Neural crest cell (in vitro differentiated cells): ENCODE data around the gene RELL1. TPM values are rescaled to one million over a fixed set of nuclear protein-coding genes. Genes with fewer than 3 reads are reported as not detected.

ENCODE experiments used
- DNase-seq: peaks from one replicate; pipeline ENCODE4 v3.0.0; 2021; ENCODE audit warnings: low read depth, mixed read lengths, low spot score
- H3K27ac Mint-ChIP-seq: one replicate; pipeline ENCODE4 v1.8.0; 2021; ENCODE audit warnings: mild to moderate bottlenecking, mixed read lengths; ENCODE audit not compliant: unreplicated experiment
- H3K27me3 Mint-ChIP-seq: 2 replicates; pipeline ENCODE4 v1.8.0; 2021; ENCODE audit warnings: low read depth, mild to moderate bottlenecking, mixed read lengths
- H3K36me3 Mint-ChIP-seq: 2 replicates; pipeline ENCODE4 v1.8.0; 2021; ENCODE audit warnings: low read depth, mild to moderate bottlenecking, mixed read lengths
- H3K4me1 Mint-ChIP-seq: 2 replicates; pipeline ENCODE4 v1.8.0; 2021; ENCODE audit warnings: mixed read lengths
- H3K4me3 Mint-ChIP-seq: one replicate; pipeline ENCODE4 v1.8.0; 2021; ENCODE audit warnings: mild to moderate bottlenecking, mixed read lengths
- H3K9me3 Mint-ChIP-seq: 2 replicates; pipeline ENCODE4 v1.8.0; 2021; ENCODE audit warnings: mixed read lengths
- total RNA-seq: library from RNA; stranded (reverse); gene quantifications from 2 replicates; pipeline ENCODE4 v1.2.1, GENCODE V29; 2021
- TF ChIP-seq, protein P1 (sequence below): fragments of 200-600 bp; sonication (generic); conservative IDR thresholded peaks from 2 replicates; pipeline ENCODE4 v1.5.0; 2021; ENCODE audit warnings: antibody characterized with exemption, mild to moderate bottlenecking

The RELL1 gene
- total RNA-seq, 1 donor from 2014 or later = 30.3 TPM

DNA sequence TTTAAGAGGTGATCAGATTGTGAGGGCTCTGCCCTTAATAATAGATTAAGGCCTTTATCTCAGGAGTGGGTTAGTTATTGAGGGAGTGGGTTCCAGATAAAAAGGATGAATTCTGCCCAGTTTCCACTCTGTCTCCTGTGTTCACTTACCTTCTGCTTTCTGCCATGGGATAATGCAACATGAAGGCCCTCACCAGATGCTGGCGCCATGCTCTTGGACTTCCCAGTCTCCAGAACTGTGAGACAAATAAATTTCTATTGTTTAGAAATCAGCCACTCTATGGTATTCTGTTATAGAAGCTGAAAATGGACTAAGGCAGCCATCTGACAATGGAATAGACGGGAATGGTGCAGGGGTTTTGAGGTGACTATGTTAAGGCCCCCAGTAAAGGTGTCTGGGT, 6.9 kb upstream of the RELL1 start:
- DNase-seq = no peak
- H3K9me3 Mint-ChIP-seq = peaks cover 4% of the 10 kb centered on the region
- H3K27me3 Mint-ChIP-seq = no peaks in the 10 kb centered on the region
- H3K4me3 Mint-ChIP-seq = no peak overlapping the region
- peaks cover 7% of the 10 kb centered on the region for H3K4me1 Mint-ChIP-seq
- no peaks in the 10 kb centered on the region for H3K36me3 Mint-ChIP-seq
- TF ChIP-seq, protein P1, sequence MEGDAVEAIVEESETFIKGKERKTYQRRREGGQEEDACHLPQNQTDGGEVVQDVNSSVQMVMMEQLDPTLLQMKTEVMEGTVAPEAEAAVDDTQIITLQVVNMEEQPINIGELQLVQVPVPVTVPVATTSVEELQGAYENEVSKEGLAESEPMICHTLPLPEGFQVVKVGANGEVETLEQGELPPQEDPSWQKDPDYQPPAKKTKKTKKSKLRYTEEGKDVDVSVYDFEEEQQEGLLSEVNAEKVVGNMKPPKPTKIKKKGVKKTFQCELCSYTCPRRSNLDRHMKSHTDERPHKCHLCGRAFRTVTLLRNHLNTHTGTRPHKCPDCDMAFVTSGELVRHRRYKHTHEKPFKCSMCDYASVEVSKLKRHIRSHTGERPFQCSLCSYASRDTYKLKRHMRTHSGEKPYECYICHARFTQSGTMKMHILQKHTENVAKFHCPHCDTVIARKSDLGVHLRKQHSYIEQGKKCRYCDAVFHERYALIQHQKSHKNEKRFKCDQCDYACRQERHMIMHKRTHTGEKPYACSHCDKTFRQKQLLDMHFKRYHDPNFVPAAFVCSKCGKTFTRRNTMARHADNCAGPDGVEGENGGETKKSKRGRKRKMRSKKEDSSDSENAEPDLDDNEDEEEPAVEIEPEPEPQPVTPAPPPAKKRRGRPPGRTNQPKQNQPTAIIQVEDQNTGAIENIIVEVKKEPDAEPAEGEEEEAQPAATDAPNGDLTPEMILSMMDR = no peak
- H3K27ac Mint-ChIP-seq = no peak overlapping the region

DNA sequence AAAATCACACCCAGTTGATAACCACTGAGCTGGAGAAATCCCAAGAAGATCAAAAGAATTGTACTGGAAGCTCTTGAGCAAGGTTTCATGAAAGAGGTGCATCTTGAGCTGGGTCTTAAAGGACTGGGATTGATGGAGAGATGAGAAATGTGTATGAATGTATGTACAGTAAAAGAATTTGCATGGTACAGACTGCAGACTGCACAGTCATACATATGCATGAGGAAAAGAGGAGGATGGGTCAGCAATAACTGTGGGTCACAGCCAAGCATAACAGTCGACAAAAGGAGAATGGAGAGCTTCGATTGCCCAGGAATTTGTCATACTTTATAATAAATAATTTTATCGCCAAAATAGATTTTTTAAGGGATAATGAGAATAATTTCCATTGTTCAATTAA, 4.8 kb upstream of the RELL1 start:
- no peaks in the 10 kb centered on the region for H3K27me3 Mint-ChIP-seq
- H3K4me3 Mint-ChIP-seq = no peak overlapping the region
- H3K9me3 Mint-ChIP-seq = peaks cover 4% of the 10 kb centered on the region
- peaks cover 10% of the 10 kb centered on the region for H3K4me1 Mint-ChIP-seq
- H3K27ac Mint-ChIP-seq = no peak overlapping the region
- TF ChIP-seq, protein P1 = no peak
- no peaks in the 10 kb centered on the region for H3K36me3 Mint-ChIP-seq
- no peak for DNase-seq

DNA sequence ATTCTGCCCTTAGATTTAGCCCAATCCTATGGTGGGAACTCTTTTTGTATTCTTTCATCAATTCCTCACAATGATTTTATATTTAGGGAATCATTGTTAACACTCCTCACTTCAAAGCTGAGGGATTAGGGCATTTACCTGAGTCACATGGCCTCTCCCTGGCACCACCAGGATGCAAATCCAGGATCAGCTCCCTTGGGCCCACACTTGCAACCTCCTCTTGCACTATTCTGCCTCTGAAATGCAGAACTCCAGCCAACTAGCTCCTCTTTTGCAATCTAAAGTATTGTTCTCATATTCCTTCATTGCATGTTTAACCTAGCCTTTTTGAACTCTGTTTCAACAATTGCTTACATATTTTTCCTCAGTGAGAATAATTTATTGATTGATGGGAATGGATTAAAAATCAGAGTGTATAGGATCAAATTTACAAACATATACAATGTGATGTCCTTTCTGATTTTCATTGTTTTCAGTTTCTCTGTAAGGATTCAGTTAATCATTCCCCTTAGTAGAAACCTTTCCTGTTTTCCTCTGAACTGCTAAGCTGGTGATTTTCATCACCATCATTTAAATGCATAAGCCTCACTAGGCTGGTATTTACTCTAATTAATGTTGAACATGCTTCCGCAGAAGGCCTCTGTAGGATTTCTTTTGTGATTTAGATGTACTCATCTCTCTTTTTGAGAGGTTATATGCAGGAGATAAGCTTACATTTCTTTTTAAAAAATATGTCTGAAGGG, 3.3 kb upstream of the RELL1 start:
- Mint-ChIP-seq H3K4me3 (peak overlapping the region; percentile 60), H3K27ac (no peak overlapping the region), H3K27me3 (no peaks in the 10 kb centered on the region), H3K36me3 (no peaks in the 10 kb centered on the region), H3K4me1 (peaks cover 21% of the 10 kb centered on the region), H3K9me3 (peaks cover 4% of the 10 kb centered on the region)
- DNase-seq = no peak
- TF ChIP-seq, protein P1 = no peak

DNA sequence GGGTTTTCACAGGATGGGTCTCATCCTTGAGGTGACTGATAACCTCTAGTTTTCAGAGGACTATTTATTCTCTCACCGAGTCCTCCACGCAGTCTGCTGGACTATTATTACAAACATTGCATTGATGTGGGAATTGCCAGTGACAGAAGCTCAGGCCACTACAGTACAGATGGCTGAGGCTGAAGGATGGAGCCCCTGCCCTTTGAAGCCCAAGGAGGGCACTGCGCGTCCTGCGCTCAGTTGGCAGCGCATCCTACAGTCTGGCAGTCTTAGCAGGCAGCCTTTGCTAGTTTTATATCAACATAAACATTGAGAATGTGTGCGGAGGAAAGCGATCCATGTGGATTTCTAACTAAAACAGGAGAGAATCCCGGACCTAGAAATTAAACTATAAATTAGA, 1.5 kb upstream of the RELL1 start:
- peak overlapping the region; percentile 92 for H3K4me3 Mint-ChIP-seq
- no peak overlapping the region for H3K27ac Mint-ChIP-seq
- TF ChIP-seq, protein P1 = no peak
- peaks cover 2% of the 10 kb centered on the region for H3K36me3 Mint-ChIP-seq
- H3K9me3 Mint-ChIP-seq = peaks cover 4% of the 10 kb centered on the region
- DNase-seq = no peak
- H3K4me1 Mint-ChIP-seq = peaks cover 33% of the 10 kb centered on the region
- H3K27me3 Mint-ChIP-seq = no peaks in the 10 kb centered on the region

DNA sequence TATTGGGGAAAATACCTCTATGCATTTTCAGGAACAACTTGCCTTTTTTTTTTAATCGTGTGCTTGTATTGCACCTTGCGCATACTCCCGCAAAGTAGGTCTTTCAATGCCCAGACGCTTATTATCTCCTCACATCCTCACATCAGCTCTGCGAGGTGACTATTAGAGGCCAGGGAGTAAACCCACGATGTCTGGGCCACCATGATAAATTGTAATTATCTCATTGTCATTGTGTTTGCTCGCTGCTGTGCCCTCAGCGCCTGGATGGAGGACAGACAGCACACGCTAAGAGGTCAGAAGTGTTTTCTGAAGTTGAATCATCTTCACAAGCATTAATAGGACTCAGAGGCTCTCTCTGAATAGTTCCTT, 1.0 kb upstream of the RELL1 start:
- Mint-ChIP-seq H3K4me3 (peak overlapping the region; percentile 92), H3K27ac (peak overlapping the region; percentile 0)
- no peak for DNase-seq

More for the DNA sequence above, 1.0 kb upstream of the RELL1 start:
- H3K9me3 Mint-ChIP-seq = peaks cover 2% of the 10 kb centered on the region
- H3K27me3 Mint-ChIP-seq = no peaks in the 10 kb centered on the region
- peaks cover 38% of the 10 kb centered on the region for H3K4me1 Mint-ChIP-seq
- H3K36me3 Mint-ChIP-seq = peaks cover 2% of the 10 kb centered on the region
- TF ChIP-seq, protein P1 = no peak
